ENCODE results near the gene REV1. TPM values are rescaled to one million over a fixed set of nuclear protein-coding genes. Genes with fewer than 3 reads are reported as not detected.

Gene REV1
- total and polyA plus RNA-seq, 12 donors = 9.6 to 83.1 (median 30.2) TPM

GRCh38 chr2:99430614-99431291, 59.1 kb downstream of the REV1 start:
- no peak for TF ChIP-seq CTCF (IDR thresholded peaks at IDR 0.05)
- Histone ChIP-seq H3K27ac (peak overlapping the region in 1 of 10 donors; percentile 6), H3K4me1 (peaks cover 0 to 14% (median 7%) of the 10 kb centered on the region in 9 donors), H3K27me3 (no peaks in the 10 kb centered on the region), H3K9me3 (no peaks in the 10 kb centered on the region), H3K36me3 (peaks cover 0 to 95% (median 22%) of the 10 kb centered on the region in 9 donors), H3K4me3 (no peak overlapping the region)
- WGBS, 2 donors = 76 to 79% methylated on average over 4 of the region's 4 CpGs
- no peak for DNase-seq
- intact Hi-C loops (cut with DNase I) = no loop called here
- no peak for ATAC-seq

- intact Hi-C loops (cut with DNase I) = no loop called here
- ATAC-seq = no peak
- Histone ChIP-seq H3K9me3 (no peaks in the 10 kb centered on the region), H3K27me3 (no peaks in the 10 kb centered on the region), H3K4me1 (peaks cover 0 to 47% (median 16%) of the 10 kb centered on the region in 9 donors), H3K36me3 (peaks cover 0 to 100% (median 29%) of the 10 kb centered on the region in 9 donors), H3K4me3 (no peak overlapping the region), H3K27ac (no peak overlapping the region)
- DNase-seq = no peak
- TF ChIP-seq CTCF (IDR thresholded peaks at IDR 0.05) = no peak
- WGBS, 2 donors = 24 to 36% methylated on average over 2 of the region's 2 CpGs
Observed at GRCh38 chr2:99425022-99425421, 64.8 kb downstream of the REV1 start.

- no peak overlapping the region for H3K4me3 ChIP-seq
- ATAC-seq (no peak), DNase-seq (no peak)
- no peak overlapping the region for H3K27ac ChIP-seq
- peaks cover 0 to 47% (median 16%) of the 10 kb centered on the region in 9 donors for H3K4me1 ChIP-seq
- peaks cover 0 to 100% (median 29%) of the 10 kb centered on the region in 9 donors for H3K36me3 ChIP-seq
- no peaks in the 10 kb centered on the region for H3K27me3 ChIP-seq
- H3K9me3 ChIP-seq = no peaks in the 10 kb centered on the region
- TF ChIP-seq CTCF (IDR thresholded peaks at IDR 0.05) = no peak
- intact Hi-C loops (cut with DNase I) = loop anchor here in 1 of 10 donors (5.0 kb wide), 1 partner anchor 87 kb away; the partner anchor contains the start of genes EIF5B and TXNDC9
Observed at GRCh38 chr2:99424371-99424770, 65.4 kb downstream of the REV1 start.

DNA sequence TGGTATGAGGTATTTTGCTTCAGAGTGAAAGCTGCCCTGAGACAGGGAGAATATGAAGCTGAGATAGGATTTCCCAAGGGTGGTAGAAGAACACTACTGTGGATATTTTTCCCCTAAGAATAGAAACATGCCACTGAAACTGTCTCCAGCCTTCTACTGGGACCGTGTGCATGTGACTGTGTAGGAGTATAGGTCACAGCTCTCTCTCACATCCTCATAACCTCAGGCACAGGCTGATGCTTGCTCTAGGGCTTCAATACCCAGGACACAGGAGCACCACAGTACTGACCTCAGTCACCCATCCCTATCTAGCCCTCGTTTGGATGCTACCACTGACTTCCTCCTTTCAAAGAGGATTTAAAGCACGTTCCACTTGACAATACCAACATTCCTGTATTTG, 67.2 kb downstream of the REV1 start:
- 25 to 27% methylated on average over 3 of the region's 3 CpGs for WGBS, 2 donors
- no peaks in the 10 kb centered on the region for H3K9me3 ChIP-seq
- intact Hi-C loops (cut with DNase I) = loop anchor here in 1 of 10 donors (5.0 kb wide), 1 partner anchor 85 kb away; the partner anchor contains the start of genes EIF5B and TXNDC9
- H3K27ac ChIP-seq = peak overlapping the region in 8 of 10 donors; percentile 1 to 61 (median 40)
- ATAC-seq = peak; percentile 44 to 85 (median 66)
- H3K27me3 ChIP-seq = no peaks in the 10 kb centered on the region
- H3K36me3 ChIP-seq = peaks cover 0 to 100% (median 30%) of the 10 kb centered on the region in 9 donors
- no peak overlapping the region for H3K4me3 ChIP-seq
- no peak for TF ChIP-seq CTCF (IDR thresholded peaks at IDR 0.05)
- no peak for DNase-seq
- peaks cover 0 to 47% (median 16%) of the 10 kb centered on the region in 9 donors for H3K4me1 ChIP-seq

Measured in heart right ventricle (tissue), 16 donors.